Thyroid gland (tissue), 4 donors: Measurements from ENCODE around the gene OASL. TPM values are rescaled to one million over a fixed set of nuclear protein-coding genes. Genes with fewer than 3 reads are reported as not detected.

Source experiments
- DNase-seq, 2 donors: peaks; one replicate each; pipeline ENCODE4 v3.0.0-alpha.2; 2019
- H3K27ac ChIP-seq, 3 donors: fragments of 200-600 bp; sonication (generic); 1 replicate in 2 of 3; 2 replicates in 1 of 3; pipeline ENCODE4 v1.5.1; 2016 to 2019; ENCODE audit warnings: mild to moderate bottlenecking in 1 of 3, moderate library complexity in 1 of 3
- H3K27me3 ChIP-seq: fragments of 200-600 bp; sonication (generic); one replicate; pipeline ENCODE4 v1.5.1; 2019
- H3K36me3 ChIP-seq, 2 donors: fragments of 200-600 bp; sonication (generic); one replicate each; pipeline ENCODE4 v1.5.1; 2016 to 2019
- H3K4me1 ChIP-seq, 2 donors: fragments of 200-600 bp; sonication (generic); one replicate each; pipeline ENCODE4 v1.5.1; 2017 to 2019
- H3K4me3 ChIP-seq, 3 donors: fragments of 200-600 bp; sonication (generic); replicated peaks in 1 of 3; 1 replicate in 2 of 3; 2 replicates in 1 of 3; pipeline ENCODE4 v1.5.1; 2016; ENCODE audit warnings: mild to moderate bottlenecking in 1 of 3
- H3K9me3 ChIP-seq: fragments of 200-600 bp; sonication (generic); one replicate; pipeline ENCODE4 v1.5.1; 2017
- POLR2A ChIP-seq, 2 donors: fragments of 450-650 bp; IDR thresholded peaks; one replicate each; pipeline ENCODE4 v1.6.1; 2017; ENCODE audit warnings: antibody characterized with exemption in 2 of 2, mild to moderate bottlenecking in 2 of 2, moderate library complexity in 1 of 2
- WGBS, 2 donors: methylation state at CpG; one replicate each; pipeline ENCODE4 v1.1.5; 2017; 5-methylcytosine and 5-hydroxymethylcytosine counted together
- intact Hi-C: fragments of 100-400 bp; cut with DNase I; formaldehyde crosslinking; loops from one replicate; pipeline ENCODE4 v1.15.1; 2023
- total RNA-seq, 4 donors: library from RNA; depleted of rRNA; stranded (reverse); fragments of >200 nt; gene quantifications; one replicate each; pipeline ENCODE4 v1.2.3, GENCODE V29; 2016
- TF ChIP-seq, protein P1 (sequence below), 6 experiments: fragments of 200-600 bp in 3 of 6; fragments of 450-650 bp in 3 of 6; sonication (generic) in 3 of 6; IDR thresholded peaks; one replicate each; pipeline ENCODE4 v1.5.1; 2016 to 2019; ENCODE audit warnings: antibody characterized with exemption in 6 of 6, mild to moderate bottlenecking in 2 of 6, inconsistent platforms in 1 of 6, moderate library complexity in 1 of 6

The OASL gene
- total RNA-seq, 4 donors from 2014 or later, result 0.20 to 1.4 (median 0.49) TPM

DNA sequence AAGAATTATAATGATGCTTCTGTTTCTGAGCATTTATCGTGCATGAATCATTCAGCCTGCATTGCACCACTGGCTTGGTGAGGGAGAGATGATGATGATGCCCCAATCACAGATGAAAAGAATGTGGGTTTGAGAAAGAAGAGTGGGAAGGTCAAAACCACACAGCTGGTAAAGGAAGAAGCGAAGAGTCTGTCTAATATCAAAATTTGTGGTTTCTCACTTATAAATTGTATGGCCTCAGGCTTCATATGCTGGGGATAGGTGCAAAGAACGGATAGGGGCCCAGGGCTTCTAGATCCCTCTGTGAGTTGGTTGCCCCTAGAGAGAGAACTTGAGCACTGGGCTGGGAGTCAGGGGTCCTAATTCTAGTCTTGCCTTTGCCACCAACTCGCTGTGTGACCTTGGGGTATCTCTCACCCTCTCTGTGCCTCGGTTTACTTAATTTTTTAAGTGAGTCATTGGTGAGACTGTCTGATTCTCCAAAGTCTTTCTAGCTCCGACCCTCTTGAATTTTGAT is 2.2 kb downstream of the OASL start:
- Histone ChIP-seq H3K36me3 (no peaks in the 10 kb centered on the region), H3K4me3 (no peak overlapping the region), H3K9me3 (no peaks in the 10 kb centered on the region), H3K4me1 (peaks cover 0 to 10% of the 10 kb centered on the region in 2 donors), H3K27me3 (no peaks in the 10 kb centered on the region), H3K27ac (no peak overlapping the region)
- WGBS, 2 donors, result 90 to 92% methylated on average over 6 of the region's 6 CpGs
- intact Hi-C loops, result no loop called here
- no peak for DNase-seq
- TF ChIP-seq, protein P1, sequence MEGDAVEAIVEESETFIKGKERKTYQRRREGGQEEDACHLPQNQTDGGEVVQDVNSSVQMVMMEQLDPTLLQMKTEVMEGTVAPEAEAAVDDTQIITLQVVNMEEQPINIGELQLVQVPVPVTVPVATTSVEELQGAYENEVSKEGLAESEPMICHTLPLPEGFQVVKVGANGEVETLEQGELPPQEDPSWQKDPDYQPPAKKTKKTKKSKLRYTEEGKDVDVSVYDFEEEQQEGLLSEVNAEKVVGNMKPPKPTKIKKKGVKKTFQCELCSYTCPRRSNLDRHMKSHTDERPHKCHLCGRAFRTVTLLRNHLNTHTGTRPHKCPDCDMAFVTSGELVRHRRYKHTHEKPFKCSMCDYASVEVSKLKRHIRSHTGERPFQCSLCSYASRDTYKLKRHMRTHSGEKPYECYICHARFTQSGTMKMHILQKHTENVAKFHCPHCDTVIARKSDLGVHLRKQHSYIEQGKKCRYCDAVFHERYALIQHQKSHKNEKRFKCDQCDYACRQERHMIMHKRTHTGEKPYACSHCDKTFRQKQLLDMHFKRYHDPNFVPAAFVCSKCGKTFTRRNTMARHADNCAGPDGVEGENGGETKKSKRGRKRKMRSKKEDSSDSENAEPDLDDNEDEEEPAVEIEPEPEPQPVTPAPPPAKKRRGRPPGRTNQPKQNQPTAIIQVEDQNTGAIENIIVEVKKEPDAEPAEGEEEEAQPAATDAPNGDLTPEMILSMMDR (IDR thresholded peaks at IDR 0.05), result no peak
- no peak for TF ChIP-seq POLR2A (IDR thresholded peaks at IDR 0.05)

DNA sequence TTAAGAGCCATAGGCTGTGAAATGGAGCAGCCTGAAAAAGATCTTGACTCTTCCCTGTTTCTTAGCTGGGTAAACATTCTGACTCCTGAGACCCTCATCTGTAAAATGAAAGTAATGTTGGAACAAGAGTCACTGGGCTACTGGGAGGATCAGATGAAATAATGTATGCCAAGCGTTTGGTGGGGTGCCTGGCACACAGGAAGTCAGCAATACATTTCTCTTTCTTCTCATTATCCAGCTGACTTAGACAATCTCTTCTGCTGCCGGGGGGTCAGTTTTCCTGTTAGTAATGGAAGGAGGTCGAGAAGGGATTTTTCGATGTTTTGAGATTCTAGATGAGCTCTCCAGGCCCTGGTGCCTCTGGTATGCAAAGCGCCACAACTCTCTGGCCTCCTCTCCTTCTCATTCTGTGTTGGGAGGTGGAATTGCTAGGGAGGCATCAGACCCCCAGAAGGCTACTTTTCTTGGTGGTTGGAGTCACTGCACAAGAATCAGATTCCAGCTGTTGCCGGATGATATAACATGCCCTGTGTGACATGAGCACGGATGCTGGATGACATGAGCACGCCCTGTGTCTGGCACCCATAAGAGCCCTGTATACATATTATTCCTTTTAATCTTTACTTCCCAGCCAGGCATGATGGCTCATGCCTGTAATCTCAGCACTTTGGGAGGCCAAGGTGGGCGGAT is 4.3 kb downstream of the OASL start:
- WGBS, 2 donors, result 81 to 86% methylated on average over 8 to 9 of the region's 9 CpGs
- DNase-seq, result no peak
- Histone ChIP-seq H3K4me3 (no peak overlapping the region), H3K9me3 (no peaks in the 10 kb centered on the region), H3K27ac (no peak overlapping the region), H3K27me3 (no peaks in the 10 kb centered on the region), H3K36me3 (no peaks in the 10 kb centered on the region), H3K4me1 (peaks cover 0 to 10% of the 10 kb centered on the region in 2 donors)
- intact Hi-C loops, result no loop called here
- no peak for TF ChIP-seq POLR2A (IDR thresholded peaks at IDR 0.05)
- TF ChIP-seq, protein P1 (IDR thresholded peaks at IDR 0.05), result no peak

DNA sequence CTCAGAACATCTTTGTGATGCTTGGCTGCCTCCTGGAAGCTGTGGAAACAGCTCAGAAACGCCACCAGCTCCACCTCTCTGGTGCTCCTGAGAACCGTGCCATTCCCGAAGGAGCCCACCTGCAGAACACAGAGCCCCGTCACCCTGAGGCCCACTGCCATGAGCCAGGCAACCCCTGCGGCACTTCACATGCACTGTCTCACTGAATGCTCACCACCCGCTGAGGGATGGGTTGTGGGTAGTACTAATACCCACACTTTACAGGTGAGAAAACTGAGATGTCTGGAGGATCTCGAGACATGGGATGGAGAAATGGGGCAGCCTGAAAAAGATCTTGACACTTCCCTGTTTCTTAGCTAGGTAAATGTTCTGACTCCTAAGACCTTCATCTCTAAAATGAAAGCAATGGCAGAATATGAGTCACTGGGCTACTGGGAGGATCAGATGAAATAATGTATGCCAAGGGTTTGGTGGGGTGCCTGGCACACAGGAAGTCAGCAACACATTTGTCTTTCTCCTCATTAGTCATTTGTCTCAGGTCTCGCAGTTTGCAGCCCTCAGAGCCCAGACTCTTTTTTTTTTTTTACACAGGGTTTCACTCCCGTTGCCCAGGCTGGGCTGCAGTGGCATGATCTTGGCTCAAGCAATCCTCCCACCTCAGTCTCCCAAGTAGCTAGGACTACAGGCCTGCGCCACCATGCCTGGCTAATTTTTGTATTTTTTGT is 5.3 kb downstream of the OASL start:
- intact Hi-C loops, result no loop called here
- Histone ChIP-seq H3K36me3 (no peaks in the 10 kb centered on the region), H3K4me1 (peaks cover 0 to 5% of the 10 kb centered on the region in 2 donors), H3K4me3 (no peak overlapping the region), H3K27me3 (no peaks in the 10 kb centered on the region), H3K9me3 (no peaks in the 10 kb centered on the region), H3K27ac (no peak overlapping the region)
- no peak for TF ChIP-seq POLR2A (IDR thresholded peaks at IDR 0.05)
- TF ChIP-seq, protein P1 (IDR thresholded peaks at IDR 0.05), result no peak
- 79 to 81% methylated on average over 8 to 10 of the region's 10 CpGs for WGBS, 2 donors
- DNase-seq, result peak in 1 of 2 donors; percentile 6

DNA sequence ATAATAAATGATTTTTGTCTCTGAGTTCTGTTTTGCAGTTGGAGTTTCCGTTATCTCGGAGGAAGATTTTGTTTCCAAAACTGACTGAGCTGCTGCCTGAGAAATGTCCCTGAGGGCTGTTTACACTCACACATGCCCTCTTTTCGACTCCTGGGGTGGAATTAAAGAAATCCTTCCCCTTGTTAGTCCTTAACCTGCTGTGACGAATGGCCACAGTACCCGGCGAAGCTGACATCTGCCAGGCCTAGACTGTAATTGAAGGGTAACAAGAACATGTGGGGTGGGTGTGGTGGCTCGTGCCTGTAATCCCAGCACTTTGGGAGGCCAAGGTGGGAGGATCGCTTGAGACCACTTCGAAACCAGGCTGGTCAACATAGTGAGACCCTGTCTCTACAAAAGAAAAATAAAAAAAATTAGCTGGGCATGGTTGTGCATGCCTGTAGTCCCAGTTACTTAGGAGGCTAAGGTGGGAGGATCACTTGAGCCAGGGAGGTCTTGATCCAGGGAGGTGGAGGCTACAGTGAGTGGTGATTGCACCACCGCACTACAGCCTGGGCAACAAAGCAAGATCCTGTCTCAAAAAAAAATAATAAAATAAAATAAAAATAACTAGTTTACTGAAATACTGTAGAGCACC is 8.4 kb downstream of the OASL start:
- intact Hi-C loops, result no loop called here
- Histone ChIP-seq H3K9me3 (no peaks in the 10 kb centered on the region), H3K27me3 (no peaks in the 10 kb centered on the region), H3K27ac (no peak overlapping the region), H3K36me3 (no peaks in the 10 kb centered on the region), H3K4me3 (no peak overlapping the region), H3K4me1 (no peaks in the 10 kb centered on the region)
- TF ChIP-seq POLR2A (IDR thresholded peaks at IDR 0.05), result no peak
- TF ChIP-seq, protein P1 (IDR thresholded peaks at IDR 0.05), result no peak
- WGBS, 2 donors, result 75 to 79% methylated on average over 10 of the region's 10 CpGs
- no peak for DNase-seq
